Head of caudate nucleus (tissue), 42 donors: ENCODE measurements around the gene SLC5A11.
"Not testable (repeated sequence)": the region's sequence is repeated elsewhere in the genome, so short reads cannot be mapped to it uniquely, and the experiment has no call there.

Source experiments
- DNase-seq, 42 donors: peaks; one replicate each; pipeline versions ENCODE4 v3.0.0 to v3.0.0-alpha.2; 2020 to 2021; ENCODE audit warnings: mixed read lengths in 7 of 42
- intact Hi-C: fragments of 100-400 bp; cut with DNase I; formaldehyde crosslinking; loops from one replicate; pipeline ENCODE4 v1.15.0; 2022

SLC5A11 gene

GRCh38 chr16:24853169-24853824, 7.5 kb downstream of the SLC5A11 start:
- DNase-seq, result peak in 7 of 42 donors; percentile 5 to 53 (median 29)
- intact Hi-C loops, result no loop called here

DNA sequence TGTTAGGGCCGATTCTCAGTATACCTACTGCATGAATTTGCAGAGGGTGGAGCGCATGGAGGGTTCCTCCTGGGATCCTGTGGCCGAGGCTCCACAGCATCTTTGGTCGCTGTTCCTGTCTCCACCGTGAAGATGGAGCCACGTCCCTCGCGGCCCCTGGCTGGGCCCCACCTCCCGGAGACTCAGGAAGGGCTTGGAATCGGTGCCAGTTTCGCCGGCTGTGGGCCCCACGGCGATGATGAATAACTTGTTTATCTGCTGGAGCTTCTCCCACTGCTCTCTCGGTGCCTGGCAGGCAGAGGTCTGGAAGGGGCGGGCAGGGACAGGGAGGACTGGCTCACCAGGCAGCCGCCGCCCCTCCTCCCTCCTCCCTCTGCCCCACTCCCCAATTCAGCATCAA, 8.1 kb downstream of the SLC5A11 start:
- intact Hi-C loops, result no loop called here
- peak; percentile 54 to 96 (median 87) for DNase-seq

DNA sequence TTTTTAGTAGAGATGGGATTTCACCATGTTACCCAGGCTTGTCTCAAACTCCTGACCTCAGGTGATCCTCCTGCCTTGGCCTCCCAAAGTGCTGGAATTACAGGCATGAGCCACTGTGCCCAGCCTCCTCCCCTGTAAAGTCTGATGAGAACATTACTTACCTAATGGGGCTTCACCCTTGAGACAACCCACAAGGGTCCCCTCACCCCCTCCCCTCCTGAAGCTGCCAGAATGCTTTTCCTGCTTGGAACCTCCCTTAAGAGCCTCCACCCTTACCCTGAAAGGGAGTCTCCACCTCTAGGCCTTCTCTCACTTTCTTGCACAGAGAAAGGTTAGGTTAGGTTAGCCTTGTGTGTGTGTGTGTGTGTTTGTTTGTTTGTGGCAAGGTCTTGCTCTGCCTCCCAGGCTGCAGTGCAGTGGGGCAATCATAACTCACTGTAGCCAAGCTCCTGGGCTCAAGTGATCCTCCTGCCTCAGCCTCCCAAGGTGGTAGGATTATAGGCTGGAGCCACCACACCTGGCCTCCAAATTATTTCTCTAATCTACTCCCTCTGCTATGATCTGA, 8.9 kb downstream of the SLC5A11 start:
- peak in 1 of 42 donors; percentile 5 for DNase-seq
- intact Hi-C loops, result no loop called here

DNA sequence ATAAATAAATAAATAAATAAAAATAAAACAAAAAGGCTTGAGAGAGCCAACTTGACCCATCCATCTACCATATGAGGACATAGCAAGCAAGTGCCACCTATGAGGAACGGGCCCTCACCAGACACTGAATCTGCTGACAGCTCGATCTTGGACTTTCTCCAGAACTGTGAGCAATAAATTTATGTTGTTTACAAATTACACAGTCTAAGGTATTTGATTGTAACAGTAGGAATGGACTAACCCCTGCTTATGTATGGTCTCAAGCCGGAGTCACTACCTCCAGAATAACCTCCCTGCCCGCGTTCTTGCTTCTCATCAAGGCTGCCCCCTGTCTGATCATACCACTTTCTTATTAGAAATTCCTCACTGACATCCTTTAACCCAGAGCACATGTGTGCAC, 9.9 kb downstream of the SLC5A11 start:
- peak in 2 of 42 donors; percentile 2 to 19 for DNase-seq
- intact Hi-C loops, result no loop called here

- intact Hi-C loops, result not testable (repeated sequence)
- peak in 1 of 42 donors; percentile 22 for DNase-seq
Measured at GRCh38 chr16:24856871-24857270, 11.1 kb downstream of the SLC5A11 start.

GRCh38 chr16:24858219-24859041, 12.7 kb downstream of the SLC5A11 start:
- intact Hi-C loops, result no loop called here
- DNase-seq, result peak in 33 of 42 donors; percentile 16 to 83 (median 53)

DNA sequence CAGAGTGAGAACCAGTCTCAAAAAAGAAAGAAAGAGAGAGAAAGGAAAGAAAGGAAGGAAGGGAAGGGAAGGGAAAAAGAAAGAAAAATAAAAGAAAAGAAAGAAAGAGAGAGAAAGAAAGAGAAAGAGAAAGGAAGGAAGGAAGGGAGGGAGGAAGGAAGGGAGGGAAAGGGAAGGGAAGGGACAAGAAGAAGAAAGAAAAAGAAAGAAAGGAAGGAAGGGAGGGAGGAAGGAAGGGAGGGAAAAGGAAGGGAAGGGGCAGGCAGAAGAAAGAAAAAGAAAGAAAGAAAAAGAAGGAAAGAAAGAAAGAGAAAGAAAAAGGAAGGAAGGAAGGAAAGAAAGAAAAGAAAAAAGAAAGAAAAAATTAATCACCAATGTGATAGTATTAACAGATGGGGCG, 15.7 kb downstream of the SLC5A11 start:
- intact Hi-C loops, result no loop called here
- DNase-seq, result no peak

DNA sequence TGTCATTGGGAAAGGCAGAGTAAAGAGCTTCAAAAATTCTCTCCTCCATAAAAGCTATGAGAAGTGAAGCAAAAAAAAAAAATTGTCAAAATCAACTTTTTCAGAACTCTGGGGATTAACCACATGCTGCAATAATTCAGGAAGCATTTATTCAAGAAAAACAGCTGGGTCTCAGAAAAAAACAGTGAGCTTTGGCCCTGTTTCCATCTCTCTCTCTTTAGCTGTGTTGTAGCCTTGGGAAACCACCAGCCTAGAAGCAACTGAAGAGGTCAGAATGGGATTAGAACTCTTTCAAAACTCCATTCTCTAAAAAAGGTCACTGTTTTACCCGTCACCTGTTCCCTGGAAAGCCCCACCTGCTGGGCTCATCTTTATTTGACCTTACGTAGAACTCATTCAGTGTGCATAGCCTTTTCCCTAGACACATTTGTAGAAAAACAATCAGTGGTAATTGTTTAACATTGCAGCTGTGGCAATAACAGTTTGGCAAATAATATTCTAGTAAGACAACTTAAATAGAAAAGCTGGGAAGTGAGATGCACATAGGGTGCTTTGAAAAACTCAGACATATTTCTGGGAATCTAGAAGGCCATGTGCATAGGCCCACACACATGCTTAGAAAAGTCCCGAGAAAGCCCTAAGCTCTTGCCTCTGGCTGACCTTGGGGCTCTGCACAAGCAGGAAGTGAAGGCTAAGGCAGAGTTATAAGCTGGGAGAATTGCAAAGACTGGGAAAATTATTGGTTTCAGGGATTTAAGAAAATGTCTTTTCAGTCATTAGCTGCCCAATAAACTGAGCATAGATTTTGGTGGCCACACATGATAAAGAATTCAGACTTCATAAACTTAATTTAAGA, 18.0 kb downstream of the SLC5A11 start:
- intact Hi-C loops, result no loop called here
- DNase-seq, result no peak

- DNase-seq, result peak in 3 of 42 donors; percentile 7 to 11 (median 9)
Measured at GRCh38 chr16:24869033-24869432, 23.3 kb downstream of the SLC5A11 start.

DNA sequence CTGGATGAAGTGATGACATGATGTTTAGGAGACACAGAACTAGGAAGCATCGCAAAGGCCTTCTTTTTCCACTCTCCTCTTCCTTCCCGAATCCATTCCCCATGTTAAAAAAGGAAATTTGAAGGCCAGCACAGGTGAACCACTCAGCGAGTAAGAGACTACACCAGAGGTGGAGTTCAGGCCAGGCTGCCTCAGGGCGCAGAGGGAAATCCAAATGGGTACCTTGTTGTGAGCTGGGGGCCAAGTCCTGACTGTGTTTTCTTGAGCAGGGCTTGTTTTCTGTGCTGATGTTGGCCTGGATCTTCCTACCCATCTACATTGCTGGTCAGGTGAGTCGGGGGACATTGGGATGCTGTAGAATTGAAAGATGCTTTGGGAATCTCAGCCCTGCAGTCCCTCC, 26.1 kb downstream of the SLC5A11 start:
- DNase-seq, result peak in 1 of 42 donors; percentile 9
- intact Hi-C loops, result no loop called here

More at GRCh38 chr16:24869033-24869432, 23.3 kb downstream of the SLC5A11 start:
- intact Hi-C loops, result no loop called here

DNA sequence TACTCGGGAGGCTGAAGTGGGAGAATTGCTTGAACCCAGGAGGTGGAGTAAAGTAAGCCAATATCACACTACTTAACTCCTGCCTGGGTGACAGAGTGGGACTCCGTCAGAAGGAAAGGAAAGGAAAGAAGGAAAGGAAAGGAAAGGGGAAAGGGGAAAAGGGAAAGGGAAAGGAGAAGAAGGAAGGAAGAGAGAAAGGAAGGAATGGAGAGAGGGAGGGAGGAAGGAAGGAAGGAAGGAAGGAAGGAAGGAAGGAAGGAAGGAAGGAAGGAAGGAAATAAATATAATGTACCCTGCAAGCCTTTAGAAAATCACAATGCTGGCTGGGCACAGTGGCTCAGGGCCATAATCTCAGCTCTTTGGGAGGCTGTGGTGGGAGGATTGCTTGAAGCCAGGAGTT, 27.3 kb downstream of the SLC5A11 start:
- DNase-seq, result no peak

DNA sequence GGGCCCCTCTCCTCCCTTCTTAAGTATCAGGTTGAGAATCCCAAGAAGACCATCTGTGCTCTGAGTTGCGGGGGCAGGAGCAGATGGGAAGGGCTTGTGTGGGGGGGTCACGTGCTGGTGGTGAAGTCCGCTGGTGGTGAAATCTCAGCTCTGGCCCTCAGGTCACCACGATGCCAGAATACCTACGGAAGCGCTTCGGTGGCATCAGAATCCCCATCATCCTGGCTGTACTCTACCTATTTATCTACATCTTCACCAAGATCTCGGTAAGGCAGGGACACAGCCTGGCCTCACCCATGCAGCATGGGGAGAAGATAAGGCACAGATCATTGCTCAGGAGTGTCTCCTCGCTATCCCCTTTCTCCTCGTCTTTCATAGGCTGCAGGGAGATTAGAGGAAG, 29.7 kb downstream of the SLC5A11 start:
- DNase-seq, result no peak
- intact Hi-C loops, result no loop called here

More for the DNA sequence above, 27.3 kb downstream of the SLC5A11 start:
- intact Hi-C loops, result no loop called here

DNA sequence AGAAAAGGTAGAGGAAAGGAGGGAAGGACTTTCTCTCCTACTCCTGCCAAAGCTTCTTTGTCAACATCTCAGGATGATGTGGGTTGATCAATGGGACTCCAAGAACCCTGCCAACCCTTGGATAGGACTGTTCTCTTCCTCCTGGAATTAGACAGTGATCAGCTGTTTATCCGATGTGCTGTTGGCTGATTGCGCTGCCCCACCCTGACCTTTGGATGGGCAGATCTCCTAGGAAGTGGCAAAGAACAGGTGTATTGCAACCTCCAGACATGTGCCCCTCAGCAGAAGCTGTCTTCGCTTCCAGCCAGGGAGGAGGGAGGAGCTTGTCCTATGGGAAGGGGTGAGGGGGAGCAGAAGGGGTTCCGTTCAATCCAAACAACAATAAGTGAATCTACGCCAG, 30.5 kb downstream of the SLC5A11 start:
- DNase-seq, result no peak
- intact Hi-C loops, result no loop called here

- peak in 1 of 42 donors; percentile 8 for DNase-seq
- intact Hi-C loops, result no loop called here
Measured at GRCh38 chr16:24879684-24880083, 33.9 kb downstream of the SLC5A11 start.

- DNase-seq, result peak in 1 of 42 donors; percentile 31
Measured at GRCh38 chr16:24883714-24884151, 38.0 kb downstream of the SLC5A11 start.

DNA sequence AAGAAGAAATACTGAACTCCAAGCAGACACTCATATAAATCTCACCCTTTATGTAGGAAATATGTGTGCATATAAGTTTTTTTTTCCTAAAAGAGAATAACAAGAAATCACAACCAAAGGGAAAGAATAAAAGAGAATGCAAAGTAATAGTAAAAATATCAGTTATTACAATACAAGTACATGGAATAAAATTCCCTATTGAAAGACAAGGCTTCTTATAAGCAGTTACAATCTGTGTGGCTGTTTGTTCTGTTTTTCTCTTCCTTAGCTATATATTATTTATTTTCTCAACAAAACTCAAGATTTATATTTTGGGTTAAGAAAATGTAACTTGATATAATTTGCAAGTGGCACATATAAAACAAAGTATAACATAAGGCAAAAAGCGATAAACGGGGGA, 41.7 kb downstream of the SLC5A11 start:
- intact Hi-C loops, result no loop called here
- DNase-seq, result no peak

More at GRCh38 chr16:24883714-24884151, 38.0 kb downstream of the SLC5A11 start:
- intact Hi-C loops, result no loop called here

DNA sequence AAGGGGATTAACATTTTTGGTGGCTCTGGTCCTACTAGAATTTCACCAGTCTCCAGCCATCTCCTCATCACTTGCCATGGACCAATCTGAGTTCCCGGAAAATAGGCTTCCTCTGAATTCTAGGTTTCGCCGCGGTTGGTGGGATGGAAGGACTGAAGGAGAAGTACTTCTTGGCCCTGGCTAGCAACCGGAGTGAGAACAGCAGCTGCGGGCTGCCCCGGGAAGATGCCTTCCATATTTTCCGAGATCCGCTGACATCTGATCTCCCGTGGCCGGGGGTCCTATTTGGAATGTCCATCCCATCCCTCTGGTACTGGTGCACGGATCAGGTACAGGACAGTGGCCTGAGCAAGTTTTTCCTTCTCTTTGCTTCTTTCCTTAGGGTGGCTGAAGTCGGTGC, 45.0 kb downstream of the SLC5A11 start:
- DNase-seq, result peak in 1 of 42 donors; percentile 14
- intact Hi-C loops, result no loop called here

GRCh38 chr16:24896439-24896838, 50.7 kb downstream of the SLC5A11 start:
- intact Hi-C loops, result no loop called here
- no peak for DNase-seq

GRCh38 chr16:24897522-24897921, 51.8 kb downstream of the SLC5A11 start:
- DNase-seq, intact Hi-C loops: not testable (repeated sequence)
